Activated CD8-positive, alpha-beta memory T cell treated with anti-CD3 and anti-CD28 coated beads for 48 hours (primary cell): ENCODE measurements around the gene FCRL6.
A peak's percentile ranks its signal among the peaks of the same experiment; 100 is the strongest.

Source experiments
- DNase-seq, 3 experiments: peaks; one replicate each; pipeline ENCODE4 v3.0.0-alpha.2; 2020; ENCODE audit warnings: low read depth in 2 of 3, low spot score in 2 of 3

FCRL6 gene

DNA sequence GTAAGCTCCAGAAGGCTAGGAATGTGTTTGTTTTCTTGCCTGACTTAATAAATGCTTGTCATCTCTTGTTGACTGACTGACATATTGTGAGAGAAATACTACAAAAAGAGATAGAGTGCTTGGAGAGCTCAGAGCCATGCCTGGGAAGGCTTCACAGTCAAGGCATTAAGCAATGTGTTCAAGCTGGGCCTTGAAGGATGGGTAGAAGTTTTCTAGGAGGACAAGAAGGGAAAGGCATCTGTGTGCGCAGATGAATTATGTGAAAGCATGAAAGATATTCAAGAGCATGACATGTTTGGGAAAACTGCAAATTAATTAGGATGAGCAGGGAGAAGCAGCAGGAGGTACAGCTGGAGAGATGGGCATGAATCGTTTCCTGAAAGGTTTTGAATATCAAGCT is 30.1 kb downstream of the FCRL6 start:
- DNase-seq: no peak

DNA sequence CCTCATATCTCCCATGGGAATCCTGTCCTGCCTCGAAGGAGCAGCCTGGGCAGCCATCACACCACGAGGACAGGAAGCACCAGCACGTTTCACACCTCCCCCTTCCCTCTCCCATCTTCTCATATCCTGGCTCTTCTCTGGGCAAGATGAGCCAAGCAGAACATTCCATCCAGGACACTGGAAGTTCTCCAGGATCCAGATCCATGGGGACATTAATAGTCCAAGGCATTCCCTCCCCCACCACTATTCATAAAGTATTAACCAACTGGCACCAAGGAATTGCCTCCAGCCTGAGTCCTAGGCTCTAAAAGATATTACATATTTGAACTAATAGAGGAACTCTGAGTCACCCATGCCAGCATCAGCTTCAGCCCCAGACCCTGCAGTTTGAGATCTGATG is 33.2 kb downstream of the FCRL6 start:
- DNase-seq: no peak

GRCh38 chr1:159835862-159836525 is 33.8 kb downstream of the FCRL6 start:
- DNase-seq: no peak

DNA sequence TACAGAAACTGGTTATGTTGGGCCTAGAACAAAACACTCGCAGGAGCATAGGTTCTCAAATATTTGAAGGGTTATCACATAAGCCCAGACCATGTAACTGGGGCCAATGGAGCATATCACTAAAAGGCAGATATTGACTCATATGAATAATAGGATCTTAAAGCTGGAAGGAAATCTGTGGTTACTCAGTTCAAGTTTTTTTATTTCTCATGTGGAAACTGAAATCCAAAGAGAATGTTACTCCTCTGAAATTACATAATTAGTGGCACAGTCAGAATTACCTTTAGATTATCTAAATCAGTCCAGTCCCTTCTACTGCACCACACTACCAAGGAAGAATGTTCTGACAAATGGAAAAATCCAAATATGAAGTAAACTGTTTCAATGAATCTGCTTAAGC is 36.6 kb downstream of the FCRL6 start:
- DNase-seq: no peak

DNA sequence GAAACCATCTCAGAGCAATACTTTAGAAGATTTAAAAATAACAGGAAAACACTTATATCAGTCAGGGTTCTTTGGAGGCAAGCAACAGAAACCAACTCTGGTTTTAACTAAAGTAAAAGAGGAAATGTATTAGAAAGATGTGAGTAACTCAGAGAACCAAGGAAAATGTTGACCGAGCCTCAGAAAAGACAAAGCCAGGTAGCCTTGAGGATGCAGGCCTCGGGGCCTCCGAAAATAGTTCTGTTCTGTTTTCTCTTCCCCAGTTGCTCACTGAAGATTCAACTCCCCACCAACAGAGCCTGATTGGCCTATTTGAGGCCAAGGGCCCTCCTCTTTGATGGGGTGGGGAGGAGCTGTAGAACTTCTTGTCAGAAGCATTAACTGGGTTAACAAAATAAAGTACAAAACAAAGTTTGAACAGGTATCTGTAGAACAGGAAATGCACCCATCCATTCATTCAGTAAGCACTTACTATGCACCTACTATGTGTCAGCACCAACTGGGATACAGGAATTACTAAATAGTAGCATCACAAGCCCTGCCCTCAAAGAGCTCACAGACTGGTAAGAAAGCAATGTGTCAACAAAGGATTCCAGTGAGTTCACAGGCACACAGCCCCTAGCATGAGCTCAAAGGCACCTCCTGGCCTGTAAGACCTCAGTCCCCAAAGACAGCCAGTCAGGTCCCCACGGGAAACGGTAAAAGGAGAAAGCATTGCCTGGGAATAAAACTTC is 37.1 kb downstream of the FCRL6 start:
- DNase-seq: no peak

GRCh38 chr1:159841749-159842148 is 39.6 kb downstream of the FCRL6 start:
- DNase-seq: no peak

- no peak for DNase-seq
These were observed 41.3 kb downstream of the FCRL6 start for GRCh38 chr1:159843459-159843858.

DNA sequence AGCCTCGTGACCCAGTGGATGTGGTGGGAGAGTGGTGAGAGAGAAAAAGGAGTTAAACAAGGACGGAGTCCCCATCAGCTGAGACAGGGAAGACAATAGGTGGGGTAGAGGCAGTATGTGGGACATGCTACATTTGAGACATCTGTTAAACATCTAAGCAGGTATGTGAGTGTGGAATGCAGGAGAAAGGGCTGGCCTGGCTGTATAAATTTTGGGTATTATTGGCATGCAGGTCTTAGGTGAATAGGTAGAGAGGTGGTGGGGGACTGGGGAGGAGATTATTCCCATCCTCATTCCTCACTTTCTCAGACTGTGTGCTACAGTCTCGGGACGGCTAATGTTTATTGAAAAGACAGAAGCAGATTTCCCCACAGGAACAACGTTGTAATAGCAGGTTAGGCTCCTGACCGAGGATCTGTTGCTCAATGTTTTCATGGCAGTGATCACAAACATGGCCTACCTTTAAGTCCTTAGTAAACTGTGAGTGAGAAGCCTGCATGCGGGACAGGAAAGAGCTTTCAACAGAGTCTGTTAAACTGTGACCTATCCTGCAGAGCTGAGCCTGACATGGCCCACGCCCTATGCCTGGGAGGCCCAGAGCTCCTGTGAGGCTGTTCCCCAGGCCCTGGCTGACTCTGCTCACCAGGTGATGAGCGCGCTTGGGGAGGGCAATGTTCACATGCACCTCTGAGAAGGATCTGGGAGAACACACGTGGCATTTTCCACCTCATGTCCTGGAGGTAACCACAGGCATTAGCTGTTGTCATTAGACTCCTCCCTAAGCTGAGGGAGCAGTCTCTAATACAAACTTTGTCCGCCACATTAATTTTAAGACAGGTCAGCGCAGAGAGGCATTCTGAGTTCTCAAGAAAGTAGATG is 43.8 kb downstream of the FCRL6 start:
- DNase-seq: no peak

GRCh38 chr1:159847231-159847630 is 45.1 kb downstream of the FCRL6 start:
- DNase-seq: no peak

DNA sequence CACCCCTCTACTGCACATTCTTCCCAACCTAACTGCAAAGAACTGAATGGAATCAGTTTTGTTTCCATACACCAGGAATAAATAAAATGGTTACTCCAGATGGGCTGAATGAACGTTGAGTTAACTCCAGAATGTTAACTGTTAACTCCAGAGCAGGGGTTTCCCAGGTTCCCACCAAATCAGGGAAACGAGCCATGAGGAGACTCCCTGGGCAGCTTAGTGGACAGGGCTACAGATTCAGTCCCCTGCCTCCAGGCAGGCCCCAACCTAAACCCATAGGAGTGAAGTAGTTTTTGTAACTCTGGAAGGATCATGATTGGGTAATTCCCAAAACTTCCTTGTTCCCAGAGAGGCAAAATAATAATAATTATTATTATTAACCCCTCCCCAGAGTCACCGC is 46.2 kb downstream of the FCRL6 start:
- DNase-seq: no peak

DNA sequence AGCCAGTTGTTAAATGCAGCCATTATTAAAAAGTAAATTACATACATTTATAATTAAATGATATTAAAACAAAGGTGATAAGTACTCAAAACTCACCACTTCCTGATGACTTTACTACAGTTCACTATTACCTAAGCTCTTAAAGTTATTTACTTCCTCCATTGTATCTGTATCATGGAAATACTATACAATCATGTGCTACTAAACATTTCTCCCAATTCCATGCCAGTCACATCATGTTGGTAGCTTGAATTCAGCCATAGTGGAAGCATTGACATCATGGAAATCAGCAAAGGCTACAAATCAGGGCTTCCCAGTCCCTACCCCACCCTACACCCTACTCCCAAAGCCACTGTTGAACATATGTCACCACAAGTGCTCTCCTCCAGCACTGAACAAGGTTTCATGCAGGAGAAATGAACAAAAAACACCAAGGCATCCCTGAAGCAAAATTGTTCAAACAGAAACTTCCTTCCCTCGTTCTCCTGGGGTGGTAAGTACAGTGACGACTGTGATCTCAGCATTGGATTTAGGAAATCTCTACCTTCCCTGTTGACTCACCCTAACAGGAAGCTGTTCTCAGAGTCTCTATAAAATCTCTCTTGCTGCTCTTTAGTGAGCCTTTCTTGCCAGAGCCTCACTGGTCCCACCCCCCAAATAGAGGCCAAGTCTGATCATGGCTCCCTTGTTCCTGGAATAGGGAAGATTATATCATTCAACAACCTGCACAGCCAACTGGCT is 47.6 kb downstream of the FCRL6 start:
- DNase-seq: no peak

GRCh38 chr1:159851407-159851806 is 49.2 kb downstream of the FCRL6 start:
- no peak for DNase-seq

- DNase-seq: no peak
These were observed 51.4 kb downstream of the FCRL6 start for GRCh38 chr1:159853417-159854115.

DNA sequence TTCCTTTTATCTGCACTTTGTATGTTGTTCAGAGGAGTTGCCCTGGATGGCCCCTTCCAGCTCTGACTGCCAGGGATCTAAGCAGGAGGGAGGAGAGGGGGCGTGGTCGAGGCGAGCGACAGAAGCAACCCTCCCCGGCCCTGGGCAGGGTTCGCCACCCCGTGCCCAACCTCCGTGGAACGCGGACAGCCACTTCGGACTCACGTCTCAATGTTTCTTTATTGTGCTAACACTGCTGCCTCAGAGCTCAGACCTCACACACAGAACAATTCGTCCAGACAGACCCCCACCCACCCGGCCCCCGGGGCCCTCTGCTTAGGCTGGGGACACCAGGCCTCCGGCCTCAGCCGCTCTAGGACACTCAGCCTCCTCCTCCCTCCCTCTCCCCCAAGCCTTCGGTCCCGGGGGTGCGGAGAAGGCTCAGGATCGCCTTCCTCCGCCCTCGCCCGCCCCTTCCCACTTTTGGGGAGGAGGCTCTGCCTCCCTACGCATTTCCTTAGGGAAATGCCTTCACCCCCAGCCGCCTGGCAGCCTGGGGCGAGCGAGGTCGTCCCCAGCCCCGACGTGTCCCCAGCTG is 52.0 kb downstream of the FCRL6 start:
- DNase-seq: no peak

- DNase-seq: peak; percentile 43 to 63 (median 63)
These were observed 52.6 kb downstream of the FCRL6 start for GRCh38 chr1:159854693-159855192.

- DNase-seq: no peak
These were observed 53.5 kb downstream of the FCRL6 start for GRCh38 chr1:159855709-159856108.

- DNase-seq: no peak
These were observed 54.4 kb downstream of the FCRL6 start for GRCh38 chr1:159856576-159856975.

DNA sequence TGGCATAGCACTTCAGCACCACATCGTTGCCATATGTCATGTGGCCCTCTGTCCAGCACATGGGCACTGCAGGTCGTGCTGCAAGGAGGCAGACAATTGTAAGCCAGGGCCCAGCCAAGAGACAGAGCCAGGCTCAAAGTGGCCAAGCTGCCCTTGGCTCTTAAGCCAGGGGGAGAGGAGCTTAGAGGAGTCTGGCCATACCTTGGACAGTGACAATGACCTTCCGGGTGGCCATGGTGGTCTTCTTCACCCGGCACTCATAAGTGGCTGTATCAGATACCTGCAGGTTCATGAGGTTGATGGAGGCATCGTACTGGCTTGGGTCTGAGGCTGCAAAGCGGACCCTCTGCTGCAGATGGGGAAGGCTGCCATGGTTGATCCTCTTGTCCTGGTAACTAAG is 55.7 kb downstream of the FCRL6 start:
- no peak for DNase-seq

GRCh38 chr1:159859767-159860322 is 57.7 kb downstream of the FCRL6 start:
- DNase-seq: no peak

DNA sequence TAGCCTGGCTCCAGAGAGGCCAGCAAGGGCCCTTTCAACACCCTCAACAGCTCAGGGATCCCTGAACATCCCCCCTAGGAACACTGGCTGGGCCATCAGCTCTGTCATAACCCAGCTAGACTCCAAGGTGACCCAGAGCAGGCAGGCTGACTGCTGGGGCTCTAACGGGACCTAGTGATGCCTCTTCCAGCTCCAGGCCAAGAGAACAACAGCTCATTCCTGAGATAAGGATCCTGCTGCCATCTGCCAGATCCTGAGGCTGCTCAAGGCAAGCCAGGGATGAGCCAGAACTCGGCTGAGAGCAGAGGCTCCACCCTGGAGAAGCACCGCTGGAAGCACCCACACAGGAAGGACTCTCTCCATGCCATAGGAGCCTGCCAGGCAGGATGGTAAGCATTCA is 58.3 kb downstream of the FCRL6 start:
- DNase-seq: no peak
